Stimulated activated CD8-positive, alpha-beta memory T cell treated with anti-CD3 and anti-CD28 coated beads, Interleukin-2, amount 100 ng/mL, for 48 hours (primary cell): ENCODE measurements around the gene TMEM108.

Experiments used
- DNase-seq, 2 donors: peaks; one replicate each; pipeline ENCODE4 v3.0.0-alpha.2; 2020; ENCODE audit warnings: low read depth in 2 of 2

The TMEM108 gene

GRCh38 chr3:133354721-133355120 lies 316.5 kb downstream of the TMEM108 start:
- DNase-seq: no peak

- no peak for DNase-seq
Measured at GRCh38 chr3:133360476-133360875, 322.3 kb downstream of the TMEM108 start.

GRCh38 chr3:133361011-133361410 lies 322.8 kb downstream of the TMEM108 start:
- no peak for DNase-seq

- no peak for DNase-seq
Measured at GRCh38 chr3:133361435-133361834, 323.2 kb downstream of the TMEM108 start.

- no peak for DNase-seq
Measured at GRCh38 chr3:133362539-133362938, 324.3 kb downstream of the TMEM108 start.

- no peak for DNase-seq
Measured at GRCh38 chr3:133364704-133365103, 326.5 kb downstream of the TMEM108 start.

GRCh38 chr3:133366921-133367320 lies 328.7 kb downstream of the TMEM108 start:
- DNase-seq: no peak

GRCh38 chr3:133367403-133367802 lies 329.2 kb downstream of the TMEM108 start:
- no peak for DNase-seq

GRCh38 chr3:133367956-133368355 lies 329.8 kb downstream of the TMEM108 start:
- DNase-seq: no peak

GRCh38 chr3:133368371-133369067 lies 330.3 kb downstream of the TMEM108 start:
- DNase-seq: no peak

GRCh38 chr3:133369068-133369440 lies 330.9 kb downstream of the TMEM108 start:
- DNase-seq: no peak

GRCh38 chr3:133371181-133371580 lies 333.0 kb downstream of the TMEM108 start:
- no peak for DNase-seq

GRCh38 chr3:133371676-133372075 lies 333.5 kb downstream of the TMEM108 start:
- DNase-seq: no peak

- no peak for DNase-seq
Measured at GRCh38 chr3:133374708-133375402, 336.7 kb downstream of the TMEM108 start.

- DNase-seq: no peak
Measured at GRCh38 chr3:133375403-133375745, 337.2 kb downstream of the TMEM108 start.

GRCh38 chr3:133376810-133377209 lies 338.6 kb downstream of the TMEM108 start:
- DNase-seq: no peak

GRCh38 chr3:133377396-133377795 lies 339.2 kb downstream of the TMEM108 start:
- no peak for DNase-seq

- DNase-seq: no peak
Measured at GRCh38 chr3:133379926-133380325, 341.7 kb downstream of the TMEM108 start.

GRCh38 chr3:133380481-133381225 lies 342.5 kb downstream of the TMEM108 start:
- no peak for DNase-seq

GRCh38 chr3:133381346-133382109 lies 343.3 kb downstream of the TMEM108 start:
- DNase-seq: no peak

- no peak for DNase-seq
Measured at GRCh38 chr3:133383175-133383574, 345.0 kb downstream of the TMEM108 start.

- no peak for DNase-seq
Measured at GRCh38 chr3:133383741-133384140, 345.6 kb downstream of the TMEM108 start.
